Neuron (in vitro differentiated cells): ENCODE results near the gene ITPKC.

Experiments
- H2AFZ ChIP-seq: one replicate; pipeline ENCODE4 v1.6.1; 2013; ENCODE audit warnings: low read depth, mild to moderate bottlenecking, inconsistent platforms, low read length, moderate library complexity
- H3K27me3 ChIP-seq: one replicate; pipeline ENCODE4 v1.6.1; 2013; ENCODE audit warnings: low read length; ENCODE audit not compliant: insufficient read depth
- H3K36me3 ChIP-seq: one replicate; pipeline ENCODE4 v1.6.1; 2013; ENCODE audit warnings: low read length; ENCODE audit not compliant: insufficient read depth
- H3K4me1 ChIP-seq: one replicate; pipeline ENCODE4 v1.6.1; 2013; ENCODE audit warnings: low read length; ENCODE audit not compliant: insufficient read depth
- H3K4me3 ChIP-seq: 2 replicates; pipeline ENCODE4 v1.5.1; 2013; ENCODE audit warnings: mild to moderate bottlenecking, low read length, moderate library complexity
- H3K9me3 ChIP-seq: one replicate; pipeline ENCODE4 v1.6.1; 2013; ENCODE audit warnings: low read length

ITPKC gene

DNA sequence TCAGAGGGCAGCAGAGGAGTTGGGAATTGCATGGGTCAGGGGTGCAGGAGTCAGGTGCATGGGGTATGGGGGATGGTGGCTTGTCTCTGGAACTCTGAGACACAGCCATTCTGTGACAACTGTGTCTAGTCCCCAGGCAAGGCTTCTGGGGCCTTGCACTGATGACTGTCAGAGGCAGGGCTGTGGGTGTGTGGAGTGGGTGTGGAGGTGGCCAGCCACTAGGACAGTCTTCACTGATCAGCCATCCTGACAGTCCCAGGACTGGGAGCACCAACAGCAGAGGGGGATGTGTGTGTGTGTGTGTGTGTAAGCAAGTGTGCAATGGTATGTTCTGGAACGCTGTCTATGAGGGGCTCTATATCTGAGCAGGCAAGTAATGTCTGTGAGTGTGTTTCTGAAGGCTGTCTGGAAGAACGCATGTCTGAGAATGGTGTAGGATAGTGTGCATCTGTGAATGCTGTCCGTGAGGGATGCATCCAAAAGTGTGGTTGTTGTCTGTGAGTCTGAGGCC is 31.8 kb upstream of the ITPKC start:
- Histone ChIP-seq H3K36me3 (peaks cover 31% of the 10 kb centered on the region), H3K9me3 (no peaks in the 10 kb centered on the region), H3K4me3 (no peak overlapping the region), H2AFZ (no peak overlapping the region), H3K4me1 (peaks cover 14% of the 10 kb centered on the region), H3K27me3 (no peaks in the 10 kb centered on the region)

- H3K4me1 ChIP-seq: peaks cover 14% of the 10 kb centered on the region
- no peak overlapping the region for H3K4me3 ChIP-seq
- H3K9me3 ChIP-seq: no peaks in the 10 kb centered on the region
- H2AFZ ChIP-seq: no peak overlapping the region
- H3K27me3 ChIP-seq: no peaks in the 10 kb centered on the region
- peaks cover 28% of the 10 kb centered on the region for H3K36me3 ChIP-seq
Measured at GRCh38 chr19:40685563-40685962, 31.3 kb upstream of the ITPKC start.

GRCh38 chr19:40686882-40687524 is 29.9 kb upstream of the ITPKC start:
- Histone ChIP-seq H3K9me3 (no peaks in the 10 kb centered on the region), H3K36me3 (peaks cover 21% of the 10 kb centered on the region), H3K4me3 (no peak overlapping the region), H2AFZ (no peak overlapping the region), H3K4me1 (peaks cover 20% of the 10 kb centered on the region), H3K27me3 (no peaks in the 10 kb centered on the region)

- no peaks in the 10 kb centered on the region for H3K9me3 ChIP-seq
- H3K27me3 ChIP-seq: no peaks in the 10 kb centered on the region
- H3K4me3 ChIP-seq: no peak overlapping the region
- peaks cover 20% of the 10 kb centered on the region for H3K4me1 ChIP-seq
- H2AFZ ChIP-seq: no peak overlapping the region
- peaks cover 19% of the 10 kb centered on the region for H3K36me3 ChIP-seq
Measured at GRCh38 chr19:40687525-40688016, 29.3 kb upstream of the ITPKC start.

GRCh38 chr19:40688309-40688708 is 28.6 kb upstream of the ITPKC start:
- Histone ChIP-seq H3K27me3 (no peaks in the 10 kb centered on the region), H3K4me3 (no peak overlapping the region), H3K4me1 (peaks cover 20% of the 10 kb centered on the region), H3K36me3 (peaks cover 19% of the 10 kb centered on the region), H2AFZ (no peak overlapping the region), H3K9me3 (no peaks in the 10 kb centered on the region)

DNA sequence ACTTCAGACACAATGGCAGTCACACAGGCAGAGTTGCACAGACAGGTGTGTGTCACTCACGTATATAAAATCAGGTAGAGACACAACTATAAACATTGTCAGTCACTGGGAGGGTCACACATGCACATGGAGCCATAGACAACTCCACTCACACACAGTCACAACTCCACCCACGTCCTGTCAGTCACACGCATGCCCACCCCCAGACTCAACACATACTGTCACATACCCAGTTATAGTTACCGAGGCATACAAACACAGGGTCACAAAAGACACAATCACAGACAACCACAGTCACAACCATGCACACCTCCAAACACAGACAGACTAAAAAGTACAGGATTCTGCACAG is 27.9 kb upstream of the ITPKC start:
- H3K4me3 ChIP-seq: peak overlapping the region; percentile 46
- H3K36me3 ChIP-seq: peaks cover 24% of the 10 kb centered on the region

GRCh38 chr19:40689339-40690049 is 27.4 kb upstream of the ITPKC start:
- peak overlapping the region; percentile 46 for H3K4me3 ChIP-seq
- no peaks in the 10 kb centered on the region for H3K27me3 ChIP-seq
- no peak overlapping the region for H2AFZ ChIP-seq
- H3K9me3 ChIP-seq: no peaks in the 10 kb centered on the region
- peaks cover 20% of the 10 kb centered on the region for H3K4me1 ChIP-seq
- peaks cover 25% of the 10 kb centered on the region for H3K36me3 ChIP-seq

More for the DNA sequence above, 27.9 kb upstream of the ITPKC start:
- Histone ChIP-seq H2AFZ (no peak overlapping the region), H3K27me3 (no peaks in the 10 kb centered on the region), H3K4me1 (peaks cover 20% of the 10 kb centered on the region), H3K9me3 (no peaks in the 10 kb centered on the region)

GRCh38 chr19:40690050-40690692 is 26.7 kb upstream of the ITPKC start, which contains the start of gene NUMBL:
Gene NUMBL, minus strand, starts transcription at chr19:40690651. Its CDS starts 168 bp downstream, at chr19:40690483.
- peaks cover 20% of the 10 kb centered on the region for H3K4me1 ChIP-seq
- no peaks in the 10 kb centered on the region for H3K9me3 ChIP-seq
- H2AFZ ChIP-seq: peak within 1 kb of the TSS; percentile 32
- peak within 1 kb of the TSS; percentile 46 for H3K4me3 ChIP-seq
- H3K36me3 ChIP-seq: peaks cover 25% of the 10 kb centered on the region
- H3K27me3 ChIP-seq: no peaks in the 10 kb centered on the region

DNA sequence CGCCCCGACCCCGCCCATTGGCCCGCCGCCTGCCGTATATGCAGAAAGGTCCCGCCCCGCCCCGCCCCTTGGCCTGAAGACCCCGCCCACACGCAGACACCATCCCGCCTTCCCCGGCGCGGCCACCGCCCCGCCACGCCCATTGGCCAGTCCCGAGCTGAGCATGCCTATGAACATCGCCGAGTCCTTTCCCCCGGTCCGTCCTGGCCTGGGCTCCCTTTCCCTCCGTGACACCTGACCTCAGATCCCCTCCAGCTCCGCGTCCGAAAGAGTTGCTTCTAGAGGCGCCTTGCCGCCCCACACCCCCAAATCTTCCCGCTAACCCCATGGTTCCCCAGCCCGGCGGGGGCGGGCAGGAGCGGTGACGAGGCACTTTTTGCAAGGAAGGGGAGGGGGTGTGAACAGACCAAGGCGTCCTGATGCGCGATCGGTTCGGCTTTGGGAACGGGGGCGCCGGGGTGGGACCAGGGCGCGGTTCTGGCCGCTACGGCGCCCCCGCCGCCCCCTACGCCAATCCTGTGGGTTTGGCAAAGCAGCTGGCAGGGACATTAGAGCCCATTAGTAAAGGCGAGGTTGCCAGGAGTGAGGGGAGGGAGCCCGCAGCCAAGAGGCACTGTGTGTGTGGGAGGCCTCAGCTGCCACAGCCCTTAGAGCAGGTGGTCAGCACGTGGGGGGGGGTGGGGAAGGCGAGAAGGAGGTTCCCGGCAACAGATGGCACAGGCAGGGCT is 26.1 kb upstream of the ITPKC start:
- Histone ChIP-seq H3K4me3 (peak overlapping the region; percentile 46), H3K36me3 (peaks cover 23% of the 10 kb centered on the region), H3K9me3 (no peaks in the 10 kb centered on the region), H2AFZ (no peak overlapping the region), H3K27me3 (no peaks in the 10 kb centered on the region), H3K4me1 (peaks cover 20% of the 10 kb centered on the region)

DNA sequence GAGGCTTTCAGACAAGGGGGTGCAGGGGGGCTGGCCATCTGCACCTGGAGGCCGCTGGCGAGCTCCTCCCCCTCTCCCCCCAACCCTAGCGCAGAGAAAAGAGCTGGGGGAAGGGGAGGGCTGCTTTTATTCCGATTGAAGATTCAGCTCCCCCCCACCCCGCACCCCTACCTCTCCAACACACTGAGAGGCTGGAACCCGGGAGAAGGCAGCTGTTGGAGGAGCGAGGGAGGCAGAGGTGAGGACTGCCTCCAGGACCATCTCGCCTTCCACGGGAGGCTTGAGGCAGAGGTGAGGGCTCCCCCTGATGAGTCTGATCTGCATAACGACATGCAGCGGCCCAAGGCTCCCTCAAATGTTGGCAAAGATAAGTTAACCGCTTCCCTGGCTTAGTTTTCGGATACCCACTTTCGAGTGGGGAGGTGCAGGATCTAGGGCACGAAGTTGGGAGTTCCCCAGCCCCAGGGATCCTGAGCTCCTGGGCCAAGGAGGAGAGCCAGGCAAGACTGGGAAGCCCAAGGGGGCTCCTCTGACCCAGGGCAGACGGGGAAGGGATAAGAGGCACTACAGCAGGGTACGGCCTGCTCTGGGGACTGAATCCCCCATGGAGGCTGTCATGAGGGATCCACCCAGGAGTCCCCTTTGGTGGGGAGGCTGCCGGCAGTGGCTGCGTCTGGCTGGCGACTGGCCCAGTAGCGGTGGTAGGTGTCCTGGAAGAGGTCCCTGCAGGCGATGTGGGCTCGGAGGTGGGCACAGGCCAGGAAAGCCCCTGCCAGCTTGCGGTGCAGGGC is 25.3 kb upstream of the ITPKC start:
- Histone ChIP-seq H3K9me3 (no peaks in the 10 kb centered on the region), H3K27me3 (no peaks in the 10 kb centered on the region), H3K4me3 (no peak overlapping the region), H2AFZ (no peak overlapping the region), H3K36me3 (peaks cover 19% of the 10 kb centered on the region), H3K4me1 (peaks cover 20% of the 10 kb centered on the region)

DNA sequence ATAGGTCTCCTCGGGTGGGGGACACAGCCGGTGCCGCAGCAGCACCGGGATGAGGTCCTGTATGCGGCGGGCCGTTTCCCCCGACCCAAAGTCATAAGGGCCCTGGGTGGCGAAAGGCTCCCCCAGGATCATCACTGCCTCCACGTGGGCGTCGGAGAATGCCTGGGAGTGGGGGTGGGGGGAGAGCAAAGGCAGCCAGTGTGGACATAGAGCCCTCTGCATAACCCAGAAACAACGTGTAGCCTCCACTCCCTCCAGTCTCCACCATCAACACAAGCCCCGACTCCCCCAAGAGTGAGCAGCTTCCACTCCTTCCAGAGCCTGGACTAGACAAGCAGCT is 24.7 kb upstream of the ITPKC start:
- Histone ChIP-seq H3K4me1 (peaks cover 20% of the 10 kb centered on the region), H2AFZ (no peak overlapping the region), H3K27me3 (no peaks in the 10 kb centered on the region), H3K4me3 (no peak overlapping the region), H3K36me3 (peaks cover 21% of the 10 kb centered on the region), H3K9me3 (no peaks in the 10 kb centered on the region)

- Histone ChIP-seq H3K9me3 (no peaks in the 10 kb centered on the region), H3K27me3 (no peaks in the 10 kb centered on the region), H3K4me3 (no peak overlapping the region), H3K4me1 (peaks cover 20% of the 10 kb centered on the region), H2AFZ (no peak overlapping the region), H3K36me3 (peaks cover 22% of the 10 kb centered on the region)
Measured at GRCh38 chr19:40693150-40693788, 23.6 kb upstream of the ITPKC start.
